ENCODE measurements around the gene MRPL55.
A peak's percentile ranks its signal among the peaks of the same experiment; 100 is the strongest.

MRPL55 gene

GRCh38 chr1:228139406-228139930 is 30.4 kb upstream of the MRPL55 start:
- Histone ChIP-seq H3K79me2 (ENCODE audit: insufficient read depth, low read depth) (peaks cover 43% of the 10 kb centered on the region), H3K4me3 (IDR thresholded peaks at IDR 0.05; ENCODE audit: insufficient read depth, low read depth, low read length) (peak overlapping the region; percentile 48), H3K36me3 (ENCODE audit: insufficient read depth) (no peaks in the 10 kb centered on the region), H2AFZ (ENCODE audit: low read depth) (peak overlapping the region; percentile 96), H3K4me1 (ENCODE audit: low read depth, poor library complexity, severe bottlenecking) (peaks cover 17% of the 10 kb centered on the region), H3K27me3 (ENCODE audit: insufficient read depth, low read depth) (no peaks in the 10 kb centered on the region), H3K9ac (peak overlapping the region; percentile 39; the same call in 1 of the 2 replicates), H3K27ac (peak overlapping the region; percentile 48; the same call in 1 of the 2 replicates), H4K20me1 (ENCODE audit: insufficient read depth) (no peaks in the 10 kb centered on the region; the same call in 1 of the 2 replicates), H3K4me2 (peak overlapping the region; percentile 70)
- TF ChIP-seq CTCF (conservative IDR thresholded peaks at IDR 0.05; ENCODE audit: low read depth, low read length), result no peak

GRCh38 chr1:228136901-228137300 is 27.8 kb upstream of the MRPL55 start:
- H3K4me3 ChIP-seq (IDR thresholded peaks at IDR 0.05; ENCODE audit: insufficient read depth, low read depth, low read length), result no peak overlapping the region
- no peak overlapping the region for H3K27ac ChIP-seq
- peaks cover 5% of the 10 kb centered on the region for H3K4me1 ChIP-seq (ENCODE audit: low read depth, poor library complexity, severe bottlenecking)
- H3K4me2 ChIP-seq, result no peak overlapping the region
- H2AFZ ChIP-seq (ENCODE audit: low read depth), result no peak overlapping the region
- H4K20me1 ChIP-seq (ENCODE audit: insufficient read depth), result no peaks in the 10 kb centered on the region
- no peaks in the 10 kb centered on the region for H3K36me3 ChIP-seq (ENCODE audit: insufficient read depth)
- H3K79me2 ChIP-seq (ENCODE audit: insufficient read depth, low read depth), result peaks cover 17% of the 10 kb centered on the region
- H3K27me3 ChIP-seq (ENCODE audit: insufficient read depth, low read depth), result no peaks in the 10 kb centered on the region
- no peak for TF ChIP-seq CTCF (conservative IDR thresholded peaks at IDR 0.05; ENCODE audit: low read depth, low read length)
- H3K9ac ChIP-seq, result no peak overlapping the region

- Histone ChIP-seq H3K4me1 (ENCODE audit: low read depth, poor library complexity, severe bottlenecking) (peaks cover 5% of the 10 kb centered on the region), H2AFZ (ENCODE audit: low read depth) (no peak overlapping the region), H3K36me3 (ENCODE audit: insufficient read depth) (no peaks in the 10 kb centered on the region), H3K79me2 (ENCODE audit: insufficient read depth, low read depth) (no peaks in the 10 kb centered on the region), H3K4me3 (IDR thresholded peaks at IDR 0.05; ENCODE audit: insufficient read depth, low read depth, low read length) (no peak overlapping the region), H3K27me3 (ENCODE audit: insufficient read depth, low read depth) (no peaks in the 10 kb centered on the region), H3K9ac (no peak overlapping the region), H3K4me2 (no peak overlapping the region), H3K27ac (no peak overlapping the region), H4K20me1 (ENCODE audit: insufficient read depth) (no peaks in the 10 kb centered on the region)
- TF ChIP-seq CTCF (conservative IDR thresholded peaks at IDR 0.05; ENCODE audit: low read depth, low read length), result no peak
These were observed 25.5 kb upstream of the MRPL55 start for GRCh38 chr1:228134591-228134990.

- H3K4me3 ChIP-seq (IDR thresholded peaks at IDR 0.05; ENCODE audit: insufficient read depth, low read depth, low read length), result no peak overlapping the region
- peaks cover 5% of the 10 kb centered on the region for H3K4me1 ChIP-seq (ENCODE audit: low read depth, poor library complexity, severe bottlenecking)
- no peaks in the 10 kb centered on the region for H3K27me3 ChIP-seq (ENCODE audit: insufficient read depth, low read depth)
- H3K79me2 ChIP-seq (ENCODE audit: insufficient read depth, low read depth), result no peaks in the 10 kb centered on the region
- H4K20me1 ChIP-seq (ENCODE audit: insufficient read depth), result no peaks in the 10 kb centered on the region
- no peak overlapping the region for H3K9ac ChIP-seq
- H3K4me2 ChIP-seq, result no peak overlapping the region
- no peak for TF ChIP-seq CTCF (conservative IDR thresholded peaks at IDR 0.05; ENCODE audit: low read depth, low read length)
- no peak overlapping the region for H2AFZ ChIP-seq (ENCODE audit: low read depth)
- no peak overlapping the region for H3K27ac ChIP-seq
- H3K36me3 ChIP-seq (ENCODE audit: insufficient read depth), result no peaks in the 10 kb centered on the region
These were observed 22.7 kb upstream of the MRPL55 start for GRCh38 chr1:228131766-228132165.
